Measurements from ENCODE around the gene TAS1R3.
A peak's percentile ranks its signal among the peaks of the same experiment; 100 is the strongest.

The TAS1R3 gene

DNA sequence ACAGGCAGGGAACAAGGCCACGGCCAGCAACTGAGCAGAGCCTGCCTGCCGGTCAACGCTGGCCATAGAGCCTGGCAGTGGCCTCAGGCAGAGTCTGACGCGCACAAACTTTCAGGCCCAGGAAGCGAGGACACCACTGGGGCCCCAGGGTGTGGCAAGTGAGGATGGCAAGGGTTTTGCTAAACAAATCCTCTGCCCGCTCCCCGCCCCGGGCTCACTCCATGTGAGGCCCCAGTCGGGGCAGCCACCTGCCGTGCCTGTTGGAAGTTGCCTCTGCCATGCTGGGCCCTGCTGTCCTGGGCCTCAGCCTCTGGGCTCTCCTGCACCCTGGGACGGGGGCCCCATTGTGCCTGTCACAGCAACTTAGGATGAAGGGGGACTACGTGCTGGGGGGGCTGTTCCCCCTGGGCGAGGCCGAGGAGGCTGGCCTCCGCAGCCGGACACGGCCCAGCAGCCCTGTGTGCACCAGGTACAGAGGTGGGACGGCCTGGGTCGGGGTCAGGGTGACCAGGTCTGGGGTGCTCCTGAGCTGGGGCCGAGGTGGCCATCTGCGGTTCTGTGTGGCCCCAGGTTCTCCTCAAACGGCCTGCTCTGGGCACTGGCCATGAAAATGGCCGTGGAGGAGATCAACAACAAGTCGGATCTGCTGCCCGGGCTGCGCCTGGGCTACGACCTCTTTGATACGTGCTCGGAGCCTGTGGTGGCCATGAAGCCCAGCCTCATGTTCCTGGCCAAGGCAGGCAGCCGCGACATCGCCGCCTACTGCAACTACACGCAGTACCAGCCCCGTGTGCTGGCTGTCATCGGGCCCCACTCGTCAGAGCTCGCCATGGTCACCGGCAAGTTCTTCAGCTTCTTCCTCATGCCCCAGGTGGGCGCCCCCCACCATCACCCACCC lies at the start of gene TAS1R3:
Gene TAS1R3, plus strand, starts transcription at position 213 of the 898 bp plus-strand sequence. Its CDS starts 66 bp downstream, at position 279.
- no peak for DNase-seq

DNA sequence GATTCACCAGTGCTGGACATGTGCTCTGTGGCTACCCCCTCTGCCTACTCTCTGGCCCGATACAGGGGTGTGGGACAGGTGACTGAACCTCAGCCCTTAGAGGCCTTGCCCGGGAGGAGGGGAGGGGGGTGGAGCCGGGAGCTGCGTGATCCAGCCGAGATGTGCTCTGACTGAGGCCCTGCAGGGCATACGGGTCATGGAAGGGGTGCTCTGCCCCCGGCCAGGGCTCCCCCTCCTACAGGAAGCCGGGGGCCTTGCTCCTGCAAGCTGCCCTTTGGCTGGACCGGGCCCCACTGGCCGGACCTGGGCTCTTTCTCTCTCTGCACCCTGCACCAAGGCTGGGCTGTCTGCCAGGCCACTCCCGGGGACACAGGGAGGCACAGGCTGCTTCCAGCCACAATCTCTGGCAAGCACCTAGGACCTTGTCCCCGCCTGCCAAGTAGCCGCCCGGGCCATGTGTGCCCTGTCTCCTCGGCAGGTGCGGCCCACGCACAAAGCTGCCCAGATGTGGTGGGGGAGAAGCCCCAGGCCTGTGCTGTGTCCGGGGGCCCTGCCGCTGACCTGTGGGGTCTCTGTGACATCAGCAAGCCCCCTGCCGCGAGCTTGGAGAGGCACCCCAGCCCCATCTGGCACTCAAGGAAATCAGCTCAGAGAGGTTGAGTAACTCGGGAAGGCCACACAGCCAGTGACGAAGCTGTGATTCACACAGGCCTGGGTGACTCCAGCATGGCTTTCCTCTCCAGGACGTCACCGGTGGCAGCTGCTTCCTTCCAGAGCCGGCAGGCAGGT lies 49.4 kb upstream of the TAS1R3 start:
- DNase-seq = no peak

GRCh38 chr1:1282998-1283397 lies 48.1 kb upstream of the TAS1R3 start:
- no peak for DNase-seq

DNA sequence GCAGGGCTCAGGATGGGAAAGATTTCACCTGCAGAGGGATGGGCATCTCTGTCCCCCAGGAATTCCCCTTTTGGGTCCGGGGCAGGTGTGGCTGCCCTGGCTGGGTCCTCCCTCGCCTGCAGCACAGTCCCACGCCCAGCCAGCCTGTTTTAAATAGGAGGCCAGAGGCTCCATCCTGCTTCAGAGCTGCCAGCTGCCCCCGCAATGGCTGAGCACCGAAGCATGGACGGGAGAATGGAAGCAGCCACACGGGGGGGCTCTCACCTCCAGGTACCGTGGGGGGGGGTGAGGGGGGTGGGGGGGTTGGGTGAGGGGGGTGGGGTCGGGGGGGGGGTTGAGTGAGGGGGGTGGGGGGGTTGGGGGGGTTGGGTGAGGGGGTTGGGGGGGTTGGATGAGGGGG lies 47.3 kb upstream of the TAS1R3 start:
- no peak for DNase-seq

DNA sequence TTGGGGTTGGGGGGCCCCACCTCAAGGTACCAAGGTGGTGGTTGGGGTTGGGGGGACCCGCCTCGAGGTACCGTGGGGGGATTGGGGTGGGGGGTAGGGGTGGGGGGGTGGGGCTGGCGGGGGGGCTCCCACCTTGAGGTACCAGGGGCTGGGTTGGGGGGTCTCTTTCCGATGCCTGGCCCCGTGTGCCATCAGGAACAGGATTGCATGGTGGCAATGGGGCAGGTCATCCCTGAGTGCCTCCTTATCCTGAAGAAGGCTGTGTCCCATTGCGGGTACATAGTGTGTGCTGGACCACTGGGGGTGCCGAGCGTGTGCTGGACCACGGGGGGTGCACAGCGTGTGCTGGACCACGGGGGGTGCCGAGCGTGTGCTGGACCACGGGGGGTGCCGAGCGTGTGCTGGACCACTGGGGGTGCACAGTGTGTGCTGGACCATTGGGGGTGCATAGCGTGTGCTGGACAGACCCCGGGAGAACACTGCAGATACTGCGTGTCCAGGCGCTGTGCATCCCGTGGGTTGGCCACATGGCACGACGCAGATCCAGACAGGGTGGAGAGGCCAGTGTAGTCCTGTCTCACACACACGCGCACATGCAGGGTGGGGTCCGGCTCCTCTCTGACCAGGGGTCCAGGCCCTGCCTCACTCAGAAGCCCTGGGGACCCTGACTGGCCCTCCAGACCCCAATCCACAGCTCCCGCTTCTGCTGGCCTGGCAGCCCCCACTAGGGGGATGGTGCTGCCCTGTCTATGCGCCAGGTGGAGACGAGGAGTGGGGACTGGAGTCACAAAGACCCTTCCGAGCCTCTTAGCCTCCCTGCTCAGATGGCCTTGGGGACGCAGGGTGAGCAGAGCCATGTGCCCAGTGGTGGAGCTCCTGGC lies 46.6 kb upstream of the TAS1R3 start:
- DNase-seq = no peak

GRCh38 chr1:1285102-1285571 lies 45.9 kb upstream of the TAS1R3 start:
- no peak for DNase-seq

DNA sequence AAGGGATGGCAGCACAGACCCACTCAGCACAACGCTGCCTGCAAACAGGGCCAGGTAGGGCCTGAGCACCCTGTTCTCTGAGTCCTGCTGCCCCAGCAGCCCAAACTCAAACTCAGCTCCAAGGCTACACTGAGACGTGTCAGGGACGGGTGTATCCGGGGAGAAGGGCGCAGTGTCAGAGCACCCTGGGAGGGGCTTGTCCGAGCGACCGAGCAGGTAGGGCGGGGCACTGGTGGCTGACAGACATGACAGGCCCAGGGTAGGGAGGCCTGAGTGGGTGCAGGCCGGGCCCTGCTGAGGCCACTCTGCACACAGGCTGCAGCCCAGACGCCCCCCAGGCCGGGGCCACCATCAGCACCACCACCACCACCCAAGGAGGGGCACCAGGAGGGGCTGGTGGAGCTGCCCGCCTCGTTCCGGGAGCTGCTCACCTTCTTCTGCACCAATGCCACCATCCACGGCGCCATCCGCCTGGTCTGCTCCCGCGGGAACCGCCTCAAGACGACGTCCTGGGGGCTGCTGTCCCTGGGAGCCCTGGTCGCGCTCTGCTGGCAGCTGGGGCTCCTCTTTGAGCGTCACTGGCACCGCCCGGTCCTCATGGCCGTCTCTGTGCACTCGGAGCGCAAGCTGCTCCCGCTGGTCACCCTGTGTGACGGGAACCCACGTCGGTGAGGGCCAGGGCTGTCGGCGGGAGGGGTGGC lies 45.3 kb upstream of the TAS1R3 start:
- DNase-seq = no peak

- DNase-seq = no peak
Measured at GRCh38 chr1:1286313-1287261, 44.5 kb upstream of the TAS1R3 start.

GRCh38 chr1:1287288-1288110 lies 43.6 kb upstream of the TAS1R3 start:
- no peak for DNase-seq

- DNase-seq = peak in 1 of 2 experiments; percentile 22
Measured at GRCh38 chr1:1290238-1290731, 40.8 kb upstream of the TAS1R3 start.

- DNase-seq = no peak
Measured at GRCh38 chr1:1291023-1291528, 40.0 kb upstream of the TAS1R3 start.

GRCh38 chr1:1291548-1292441 lies 39.3 kb upstream of the TAS1R3 start:
- peak; percentile 55 to 58 for DNase-seq

DNA sequence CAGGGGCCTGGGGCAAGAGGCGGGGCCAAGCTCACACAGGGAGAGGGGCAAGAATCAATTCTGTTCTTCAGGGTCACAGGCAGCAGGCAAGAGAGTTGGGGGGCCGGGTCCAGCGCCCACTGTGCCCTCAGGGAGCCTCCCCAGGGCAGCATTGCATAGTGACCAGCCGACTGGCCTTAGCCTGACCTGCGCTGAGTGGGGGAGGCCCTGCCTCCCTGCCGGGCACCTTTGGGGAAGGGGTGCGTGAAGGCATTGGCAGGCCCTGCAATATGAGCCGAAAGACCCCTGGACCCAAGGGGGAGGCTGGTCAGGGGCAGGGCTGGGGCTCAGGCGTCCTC lies 38.7 kb upstream of the TAS1R3 start:
- DNase-seq = no peak

DNA sequence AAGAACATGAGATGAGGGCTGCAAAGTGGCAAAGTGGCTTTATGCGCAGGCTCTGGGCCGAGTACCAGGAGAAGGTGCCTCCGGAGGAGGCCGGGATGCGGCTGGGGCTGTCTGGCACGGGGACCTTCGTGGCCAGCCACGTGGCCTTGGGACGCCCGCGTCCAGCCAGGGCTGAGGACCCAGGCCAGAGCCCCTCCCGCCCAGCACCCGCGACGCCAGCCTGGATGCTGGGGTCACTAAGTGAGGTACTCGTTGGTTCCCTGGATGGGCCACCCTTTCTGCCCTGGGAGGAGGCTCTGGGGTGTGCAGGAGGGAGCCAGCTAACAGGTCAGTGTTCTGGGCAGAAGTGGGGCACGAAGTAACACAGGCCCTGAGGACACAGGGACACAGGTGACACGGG lies 38.2 kb upstream of the TAS1R3 start:
- DNase-seq = no peak

- no peak for DNase-seq
Measured at GRCh38 chr1:1293263-1294249, 37.5 kb upstream of the TAS1R3 start.

DNA sequence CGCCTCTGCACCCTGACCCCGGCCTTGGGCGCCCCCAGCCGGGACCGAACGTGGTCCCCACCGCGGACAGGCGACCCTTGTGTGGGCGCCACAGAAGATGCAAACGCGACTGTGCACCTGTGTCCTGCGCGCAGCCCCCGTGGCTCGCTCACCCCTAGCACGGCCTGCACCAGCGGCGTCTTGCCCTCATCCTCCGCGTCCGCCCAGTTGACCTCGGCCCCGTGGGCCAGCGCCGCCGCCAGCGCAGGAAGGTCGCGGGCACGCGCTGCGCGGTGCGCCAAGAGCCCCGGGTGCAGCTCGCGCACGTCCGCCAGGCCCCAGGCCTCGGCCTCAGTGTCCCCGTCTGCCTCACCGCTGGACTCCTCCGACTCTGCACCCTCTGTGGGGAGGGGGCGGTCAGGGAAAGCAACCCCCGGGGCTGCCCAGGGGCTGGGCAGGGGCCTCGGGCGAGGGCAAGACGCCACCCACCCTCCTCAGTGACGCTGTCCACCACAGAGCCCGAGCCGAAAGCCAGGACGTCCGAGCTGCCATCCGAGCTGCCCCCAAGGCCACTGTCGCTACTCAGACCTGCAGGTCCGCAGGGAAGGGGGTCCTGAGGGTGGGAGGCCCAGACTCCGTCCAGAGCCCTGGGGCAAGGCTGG lies 36.7 kb upstream of the TAS1R3 start:
- no peak for DNase-seq

Measured in NCI-H1930 (cell line).